HG02885 (cell line): ENCODE measurements around the gene SGK2.

ENCODE experiments used
- ATAC-seq: cut with Tn5 transposase; IDR thresholded peaks from one replicate; pipeline ENCODE4 v1.9.1; 2021; ENCODE audit warnings: mild to moderate bottlenecking; ENCODE audit not compliant: unreplicated experiment, poor library complexity

Gene SGK2

DNA sequence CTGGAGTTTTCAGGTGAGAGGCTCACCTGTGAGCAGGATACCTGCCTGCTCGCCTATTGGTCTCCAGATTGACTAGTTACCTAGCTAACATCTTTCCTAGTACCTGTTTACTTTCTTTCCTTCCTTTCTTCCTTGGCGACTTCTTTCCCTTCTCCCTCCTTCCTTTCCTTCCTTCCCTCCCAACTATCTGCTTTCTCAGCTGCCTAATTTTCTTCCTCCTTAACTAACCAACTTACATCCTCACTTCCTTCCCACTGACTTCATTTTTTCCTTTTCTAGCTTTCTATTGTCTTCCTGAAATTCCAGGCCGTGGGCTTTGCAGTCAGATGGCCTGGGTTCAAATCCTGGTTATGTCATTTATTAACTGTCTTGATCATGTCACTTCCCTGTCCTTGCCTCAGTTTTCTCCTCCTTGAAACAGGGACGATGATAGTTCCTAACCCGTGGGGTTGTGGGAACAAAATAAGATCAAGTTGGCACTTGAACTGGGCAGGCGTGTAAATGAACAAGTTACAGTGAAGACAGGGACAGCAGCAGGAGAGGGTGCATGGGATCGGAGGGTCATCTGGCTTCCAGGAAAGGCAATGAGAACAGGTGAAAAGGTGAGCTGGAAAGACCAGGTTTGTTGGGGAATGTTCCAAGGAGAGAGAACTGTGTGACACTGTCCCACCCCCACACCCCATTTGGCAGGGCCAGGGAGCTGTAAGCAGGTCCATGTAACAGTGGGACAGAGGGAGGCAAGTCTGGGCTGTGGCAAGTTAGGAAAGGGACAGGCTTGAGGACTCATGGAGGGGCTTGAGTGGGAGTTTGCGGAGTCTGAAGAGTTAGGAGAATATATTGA lies 540 bp downstream of the SGK2 start:
- ATAC-seq: no peak

DNA sequence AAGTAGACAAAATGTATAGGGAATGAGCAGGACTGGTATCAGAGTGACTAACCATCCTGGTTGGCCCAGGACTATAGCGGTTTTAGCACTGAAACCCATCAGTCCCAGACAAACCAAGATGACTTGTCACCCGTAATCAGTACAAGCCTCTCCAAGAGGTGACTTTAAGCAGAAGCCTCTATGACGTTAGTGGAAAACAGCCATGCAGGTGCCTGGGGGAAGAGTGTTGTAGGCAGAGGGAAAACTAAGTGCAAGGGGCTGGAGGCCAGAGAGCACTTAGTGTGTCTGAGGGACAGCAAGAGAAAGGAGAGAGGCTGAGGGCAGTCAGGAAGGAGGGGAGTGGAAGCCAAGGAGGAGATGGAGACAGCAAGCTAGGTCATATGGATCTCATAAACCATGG lies 2.1 kb downstream of the SGK2 start:
- ATAC-seq: no peak

DNA sequence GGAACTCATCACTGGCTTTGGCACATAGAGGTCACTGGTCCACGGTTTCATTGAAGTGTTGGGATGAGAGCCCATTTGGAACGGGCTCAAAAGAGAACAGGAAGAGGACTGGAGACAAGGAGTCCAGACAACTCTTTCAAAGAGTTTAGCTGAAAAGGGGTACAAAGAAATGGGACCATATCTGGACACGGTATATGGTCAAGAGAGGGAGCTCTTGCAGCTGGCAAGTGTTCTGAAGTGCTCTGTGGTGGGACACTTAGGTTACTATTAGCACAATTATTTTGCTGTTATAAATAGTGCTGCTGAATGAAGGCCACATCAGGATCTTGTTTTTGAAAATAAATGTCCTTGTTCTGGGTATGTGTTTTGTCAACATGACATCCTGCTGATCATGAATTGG lies 4.6 kb downstream of the SGK2 start:
- ATAC-seq: no peak

DNA sequence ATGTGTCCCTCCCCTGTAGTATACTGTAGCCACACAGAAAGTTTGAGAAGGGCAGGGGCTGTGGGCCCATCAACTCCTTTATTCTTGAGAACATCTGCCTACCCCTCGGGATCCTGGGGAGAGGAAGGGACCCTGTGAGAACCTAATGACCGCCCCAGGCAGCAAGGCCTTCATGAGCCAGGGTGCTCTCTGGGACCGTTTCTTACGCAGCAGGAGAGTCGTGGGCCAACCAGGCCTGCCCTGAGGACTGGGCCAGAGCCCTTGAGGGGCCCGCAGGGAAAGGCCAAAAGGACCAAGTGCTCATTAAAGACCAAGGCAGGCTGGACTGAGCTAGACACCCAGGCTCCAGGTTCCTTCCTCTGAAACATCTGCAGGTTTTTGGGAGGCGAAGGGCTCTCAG lies 5.2 kb downstream of the SGK2 start:
- no peak for ATAC-seq

DNA sequence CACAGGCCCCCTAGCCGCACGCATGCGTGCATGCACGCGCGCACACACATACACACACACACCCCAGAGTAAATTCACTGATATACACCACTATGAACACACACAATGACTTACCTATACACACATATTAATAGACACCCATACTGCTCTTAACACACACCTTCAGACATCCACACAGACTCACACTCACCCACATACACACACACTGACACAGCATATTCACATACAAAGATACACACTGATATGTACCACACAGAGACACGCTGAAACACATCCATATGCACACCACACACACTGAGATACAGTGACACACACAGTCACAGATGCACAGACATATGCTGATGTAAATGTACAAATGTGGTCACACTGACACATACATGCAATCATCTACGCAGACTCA lies 5.6 kb downstream of the SGK2 start:
- no peak for ATAC-seq

DNA sequence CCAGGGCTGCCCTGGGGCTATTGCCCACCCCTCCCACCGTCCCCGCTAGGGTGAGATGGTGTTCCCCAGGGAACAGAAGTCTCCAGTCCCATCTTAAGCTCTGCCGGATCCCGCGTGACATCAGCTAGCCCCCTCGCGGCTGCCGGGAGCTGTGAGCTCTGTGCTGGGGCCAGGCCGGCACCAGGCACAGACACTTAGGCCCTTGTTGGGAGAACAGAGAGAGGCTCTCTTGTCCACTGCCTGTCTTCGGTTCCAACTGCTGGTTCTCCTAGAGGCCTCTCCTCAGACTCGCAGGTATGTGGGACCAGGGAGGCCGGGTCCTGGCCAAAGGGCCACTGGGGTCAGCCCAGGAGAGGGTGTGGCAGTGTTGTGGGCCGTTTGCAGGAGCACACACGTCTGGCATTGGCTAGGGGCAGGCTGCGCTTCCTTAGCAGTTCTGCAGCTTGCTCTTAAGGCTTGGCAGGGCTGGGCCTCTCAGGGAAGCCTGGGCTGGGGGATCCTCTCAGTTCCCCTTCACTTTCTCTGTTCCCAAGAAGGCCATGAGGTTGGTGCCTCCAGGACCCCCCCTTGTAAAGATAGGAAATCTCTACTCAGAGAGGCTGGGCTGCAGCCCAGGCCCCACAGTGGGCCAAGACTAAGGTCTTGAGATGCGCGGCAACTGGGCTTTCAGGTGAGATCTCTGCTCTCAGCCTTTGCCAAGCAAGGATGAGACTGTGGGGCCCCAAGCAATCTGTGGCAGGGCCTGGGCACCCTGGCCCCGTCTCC lies 6.3 kb downstream of the SGK2 start:
- no peak for ATAC-seq

DNA sequence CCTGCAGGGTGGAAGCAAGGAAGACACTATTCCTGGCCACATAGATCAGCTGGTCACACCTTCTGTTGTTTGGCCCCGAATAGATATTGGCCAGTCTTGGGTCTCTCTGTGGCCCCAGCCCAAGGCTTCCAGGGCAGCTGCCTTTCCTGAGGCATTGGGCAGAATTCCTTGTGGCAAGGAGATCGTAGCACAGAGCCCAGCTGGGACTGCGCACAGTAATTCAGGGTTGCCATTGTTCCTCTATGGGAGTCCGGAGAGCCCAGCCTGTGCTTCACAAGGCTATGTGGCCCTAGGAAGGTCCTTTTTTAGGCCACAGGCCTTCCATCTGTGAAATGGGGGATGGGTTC lies 6.9 kb downstream of the SGK2 start:
- ATAC-seq: no peak

DNA sequence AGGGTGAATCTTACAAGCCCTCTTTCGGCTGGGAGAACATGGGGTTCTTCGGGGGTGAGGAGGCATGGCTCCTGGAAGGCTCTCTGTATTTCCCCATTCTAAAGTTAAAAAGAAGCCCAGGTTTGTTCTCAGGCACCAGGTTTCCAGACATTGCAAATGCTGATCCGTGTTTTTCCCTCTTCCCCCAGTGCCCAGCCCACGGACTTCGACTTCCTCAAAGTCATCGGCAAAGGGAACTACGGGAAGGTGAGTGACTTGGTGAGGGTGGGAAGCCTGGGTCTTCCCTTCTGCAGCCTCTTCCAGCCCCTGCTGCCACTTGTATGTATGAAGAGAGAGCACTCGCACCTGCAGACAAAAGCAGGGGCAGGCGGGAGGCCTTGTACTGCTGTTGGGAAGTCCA lies 8.7 kb downstream of the SGK2 start:
- ATAC-seq: no peak

DNA sequence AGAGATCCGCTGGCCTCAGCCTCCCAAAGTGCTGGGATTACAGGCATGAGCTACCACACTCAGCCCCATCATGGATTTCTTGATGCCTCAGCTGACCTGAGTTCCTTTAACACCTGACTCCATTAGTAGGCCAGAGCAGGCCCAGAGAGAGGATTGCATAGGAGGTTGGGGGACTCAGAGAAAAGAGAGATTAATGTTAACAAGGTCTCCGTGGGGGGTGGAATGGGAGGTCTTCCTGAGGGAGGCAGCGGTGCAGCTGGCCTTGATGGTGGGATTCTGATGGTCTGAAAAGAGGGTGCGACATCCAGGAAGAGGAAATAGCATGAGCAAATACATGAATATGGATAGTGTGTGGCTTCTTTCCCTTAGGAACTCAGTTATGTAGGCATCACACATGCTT lies 9.9 kb downstream of the SGK2 start:
- ATAC-seq: no peak

DNA sequence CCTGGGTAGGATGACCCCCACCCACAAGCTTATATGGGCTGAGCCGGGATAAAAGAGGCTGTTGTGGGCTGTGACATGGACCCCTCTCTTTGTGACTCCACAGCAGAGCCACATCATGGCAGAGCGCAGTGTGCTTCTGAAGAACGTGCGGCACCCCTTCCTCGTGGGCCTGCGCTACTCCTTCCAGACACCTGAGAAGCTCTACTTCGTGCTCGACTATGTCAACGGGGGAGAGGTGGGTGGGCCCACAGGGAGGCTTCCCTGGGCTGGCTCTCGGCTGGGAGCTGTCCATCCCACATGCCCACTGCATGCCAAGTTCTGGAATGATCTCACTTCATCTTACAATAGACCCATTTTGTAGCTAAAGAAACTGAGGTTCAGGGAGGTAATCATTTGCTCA lies 10.5 kb downstream of the SGK2 start:
- ATAC-seq: no peak

DNA sequence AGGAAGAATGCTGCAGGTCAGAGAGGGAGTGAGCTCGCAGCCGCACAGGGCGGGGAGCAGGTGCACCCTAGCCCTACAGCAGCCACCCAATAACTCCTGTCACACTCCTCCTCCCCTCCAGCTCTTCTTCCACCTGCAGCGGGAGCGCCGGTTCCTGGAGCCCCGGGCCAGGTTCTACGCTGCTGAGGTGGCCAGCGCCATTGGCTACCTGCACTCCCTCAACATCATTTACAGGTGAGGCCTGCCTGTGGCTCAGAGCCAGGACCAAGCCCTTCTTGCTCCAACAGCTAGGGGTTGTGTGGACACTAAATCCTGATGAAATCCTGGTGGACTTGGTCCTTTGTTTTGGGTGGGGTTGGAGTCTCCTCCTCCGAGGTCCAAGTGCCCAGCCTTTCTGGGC lies 11.7 kb downstream of the SGK2 start:
- no peak for ATAC-seq

DNA sequence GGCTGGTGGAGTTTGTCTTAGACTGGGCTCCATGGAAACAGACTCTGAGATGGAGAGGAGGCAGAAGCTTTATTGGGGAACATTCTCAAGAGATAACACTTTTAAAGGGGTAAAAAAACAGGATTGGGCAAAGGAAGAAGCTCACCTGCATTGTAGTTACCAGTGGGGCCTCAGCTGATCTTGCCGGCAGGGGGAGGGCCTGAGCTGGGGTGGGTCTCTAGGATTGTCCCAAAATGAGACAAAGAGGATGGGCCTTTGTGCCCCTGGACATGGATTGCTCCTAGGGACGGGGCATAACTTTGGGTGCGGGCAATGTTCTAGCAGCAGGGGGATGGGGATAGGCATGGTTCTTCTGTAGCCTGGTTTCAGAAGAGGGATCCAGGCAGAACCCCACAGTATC lies 12.5 kb downstream of the SGK2 start:
- no peak for ATAC-seq

DNA sequence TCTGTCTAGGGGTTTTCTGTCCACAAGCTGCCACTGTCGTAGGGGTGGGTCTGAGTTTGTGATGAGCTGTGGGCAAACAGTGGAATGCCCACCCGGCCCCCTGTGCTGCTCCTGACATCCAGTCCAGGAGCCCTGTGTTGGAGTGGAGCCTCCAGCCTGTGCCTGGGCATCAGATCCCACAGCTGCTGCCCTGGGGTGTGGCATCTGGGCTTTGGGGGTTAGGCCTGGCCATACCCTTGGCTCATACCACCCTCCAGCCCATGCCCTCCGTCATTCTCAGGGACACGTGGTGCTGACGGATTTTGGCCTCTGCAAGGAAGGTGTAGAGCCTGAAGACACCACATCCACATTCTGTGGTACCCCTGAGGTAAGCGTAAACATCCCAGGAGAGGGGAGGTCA lies 12.9 kb downstream of the SGK2 start:
- ATAC-seq: no peak

DNA sequence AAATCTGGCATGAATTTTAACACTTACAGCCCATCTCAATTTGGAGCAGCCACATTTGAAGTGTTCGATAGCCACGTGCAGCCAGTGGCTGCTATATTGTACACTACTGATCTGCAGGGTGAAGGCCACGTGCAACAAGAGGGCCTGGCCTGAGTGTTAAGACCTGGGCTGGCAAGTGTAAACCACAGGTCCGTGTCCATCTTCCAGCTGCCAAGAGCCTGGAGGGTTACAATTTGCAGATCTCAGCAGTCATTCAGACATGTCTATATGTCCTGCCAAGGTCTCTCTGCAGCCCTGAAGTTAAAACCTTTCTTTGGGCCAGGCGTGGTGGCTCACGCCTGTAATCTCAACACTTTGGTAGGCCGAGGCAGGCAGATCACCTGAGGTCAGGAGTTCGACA lies 14.1 kb downstream of the SGK2 start:
- no peak for ATAC-seq

DNA sequence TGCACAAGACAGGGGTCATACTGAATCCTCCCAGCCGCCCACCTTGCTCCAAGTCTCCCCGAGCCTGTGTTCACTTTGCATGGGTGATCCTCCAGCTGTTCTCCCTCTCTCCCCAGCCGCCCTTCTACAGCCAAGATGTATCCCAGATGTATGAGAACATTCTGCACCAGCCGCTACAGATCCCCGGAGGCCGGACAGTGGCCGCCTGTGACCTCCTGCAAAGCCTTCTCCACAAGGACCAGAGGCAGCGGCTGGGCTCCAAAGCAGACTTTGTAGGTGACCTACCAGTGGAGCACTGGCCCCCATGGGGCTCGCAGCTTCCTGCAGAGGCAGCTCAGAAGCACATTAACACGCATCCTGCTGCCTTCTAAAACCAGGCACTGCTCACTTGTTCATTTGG lies 17.3 kb downstream of the SGK2 start:
- no peak for ATAC-seq

DNA sequence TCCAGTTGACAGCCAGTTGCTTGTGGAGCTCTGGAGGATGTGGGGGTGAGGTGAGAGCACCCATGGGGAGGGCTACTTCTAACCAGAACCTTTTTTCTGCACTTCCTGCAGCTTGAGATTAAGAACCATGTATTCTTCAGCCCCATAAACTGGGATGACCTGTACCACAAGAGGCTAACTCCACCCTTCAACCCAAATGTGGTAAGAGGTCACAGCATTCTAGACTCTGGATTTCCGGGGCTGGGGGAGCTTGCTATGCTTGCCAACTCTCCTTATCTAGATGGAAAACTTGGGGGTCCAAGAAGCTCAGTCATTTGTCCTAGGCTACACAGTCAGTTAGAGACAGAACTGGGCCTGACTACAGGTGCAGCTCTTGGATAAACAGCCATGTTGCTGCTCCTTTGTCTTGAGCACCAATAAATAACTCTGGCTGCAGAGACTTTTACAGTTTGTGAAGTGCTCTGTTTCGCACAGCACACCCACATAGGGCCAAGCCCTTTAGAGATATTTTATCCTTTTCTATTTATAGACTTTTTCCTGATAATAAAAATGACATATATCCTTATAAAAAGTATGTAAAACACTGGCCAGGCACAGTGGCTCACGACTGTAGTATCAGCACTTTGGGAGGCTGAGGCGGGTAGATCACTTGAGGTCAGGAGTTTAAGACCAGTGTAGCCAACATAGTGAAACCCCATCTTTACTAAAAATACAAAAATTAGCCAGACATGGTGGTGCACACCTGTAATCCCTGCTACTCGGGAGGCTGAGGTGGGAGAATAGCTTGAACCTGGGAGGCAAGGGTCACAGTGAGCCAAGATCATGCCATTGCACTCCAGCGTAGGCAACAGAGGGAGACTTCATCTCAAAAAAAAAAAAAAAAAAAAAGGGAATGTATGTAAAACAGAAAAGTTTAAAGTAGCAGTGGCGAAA lies 21.3 kb downstream of the SGK2 start:
- ATAC-seq: no peak

DNA sequence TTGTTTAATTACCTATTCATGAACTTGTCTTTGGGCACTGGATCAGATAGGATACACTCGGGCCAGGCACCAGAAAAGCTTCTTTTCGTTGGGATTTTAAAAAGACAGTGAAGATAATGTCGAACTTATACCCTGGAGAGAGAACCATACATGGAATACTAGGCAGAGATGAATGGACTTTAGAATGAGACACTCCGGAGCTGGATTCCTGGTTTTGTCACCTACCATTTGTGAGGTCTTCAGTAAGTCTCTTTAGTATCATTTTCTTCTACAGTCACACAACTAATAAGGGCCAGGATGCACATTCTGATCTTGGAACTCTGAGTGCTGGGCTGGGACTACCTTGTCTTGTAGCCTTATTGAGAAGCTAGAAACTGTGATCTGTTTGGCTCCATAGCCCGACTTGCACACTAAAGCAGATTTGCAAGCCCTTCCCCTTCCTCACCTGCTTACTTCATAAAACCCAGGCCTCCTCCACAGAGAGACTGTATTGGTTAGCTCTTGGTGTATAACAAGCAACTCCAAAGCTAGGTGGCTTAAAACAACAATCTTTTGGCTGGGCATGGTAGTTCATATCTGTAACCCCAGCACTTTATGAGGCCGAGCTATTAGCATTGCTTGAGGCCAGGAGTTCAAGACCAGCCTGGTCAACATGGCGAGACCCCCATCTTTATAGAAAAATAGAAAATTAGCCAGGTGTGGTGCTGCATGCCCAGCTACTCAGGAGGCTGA lies 24.5 kb downstream of the SGK2 start:
- no peak for ATAC-seq

DNA sequence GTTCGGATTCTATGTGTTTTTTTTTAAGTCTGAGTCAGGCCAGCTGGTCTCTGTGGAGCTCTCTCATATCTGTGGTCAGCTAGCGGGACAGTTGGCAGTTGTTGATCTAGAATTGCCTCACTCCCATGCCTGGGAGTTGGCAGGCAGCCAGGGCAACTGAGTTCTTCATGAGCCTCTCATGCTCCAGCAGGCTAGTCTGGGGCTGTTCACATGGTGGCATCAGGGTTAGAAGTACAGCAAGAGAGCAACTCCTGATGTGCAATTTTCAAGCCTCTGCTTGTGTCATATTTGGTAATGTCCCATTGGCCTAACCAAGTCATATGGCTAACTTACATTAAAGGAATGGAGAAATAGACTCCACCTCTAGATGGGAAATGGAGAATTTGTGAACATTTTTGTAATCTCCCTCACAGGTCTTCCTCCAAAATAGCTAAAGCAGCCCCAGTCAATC lies 25.2 kb downstream of the SGK2 start:
- ATAC-seq: no peak

DNA sequence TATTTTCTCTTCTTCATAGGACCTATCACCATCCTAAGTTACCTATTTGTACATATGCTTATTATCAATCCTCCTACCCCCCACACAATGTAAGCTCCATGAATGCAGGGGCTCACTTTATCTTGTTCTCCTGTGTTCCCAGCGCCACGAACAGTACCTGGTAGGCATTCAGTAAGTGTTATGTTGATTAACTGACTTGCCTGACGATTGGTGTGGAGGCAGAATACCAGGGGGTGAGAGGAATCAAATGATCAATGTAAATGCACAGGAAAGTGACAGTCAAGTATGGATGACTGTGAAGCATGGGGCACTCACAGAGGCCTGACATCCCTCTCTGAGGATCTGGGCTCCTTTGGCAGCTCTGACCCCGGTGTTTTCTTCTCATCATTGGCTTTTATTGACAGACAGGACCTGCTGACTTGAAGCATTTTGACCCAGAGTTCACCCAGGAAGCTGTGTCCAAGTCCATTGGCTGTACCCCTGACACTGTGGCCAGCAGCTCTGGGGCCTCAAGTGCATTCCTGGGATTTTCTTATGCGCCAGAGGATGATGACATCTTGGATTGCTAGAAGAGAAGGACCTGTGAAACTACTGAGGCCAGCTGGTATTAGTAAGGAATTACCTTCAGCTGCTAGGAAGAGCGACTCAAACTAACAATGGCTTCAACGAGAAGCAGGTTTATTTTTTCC lies 25.8 kb downstream of the SGK2 start:
- ATAC-seq: no peak

DNA sequence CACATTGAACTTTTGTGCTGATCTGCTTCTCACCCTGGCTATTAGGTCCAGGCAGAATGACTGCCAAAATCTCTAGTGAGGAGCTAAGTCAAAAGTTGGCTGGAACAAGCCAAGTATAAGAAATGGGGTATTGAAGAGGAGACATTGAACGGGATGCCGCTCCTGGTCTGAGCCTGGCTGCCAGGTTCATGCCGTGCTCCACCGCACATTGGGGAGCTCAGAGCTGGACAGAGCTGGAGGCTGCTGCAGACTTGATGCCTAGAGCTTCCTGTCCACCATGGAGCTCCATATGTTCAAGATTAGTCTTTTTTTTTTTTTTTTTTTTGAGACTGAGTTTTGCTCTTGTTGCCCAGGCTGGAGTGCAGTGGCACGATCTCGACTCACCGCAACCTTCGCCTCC lies 27.8 kb downstream of the SGK2 start:
- no peak for ATAC-seq
